Activated CD8-positive, alpha-beta memory T cell treated with anti-CD3 and anti-CD28 coated beads for 48 hours (primary cell): ENCODE data around the gene FBXO38.

Experiments
- DNase-seq, 3 experiments: peaks; one replicate each; pipeline ENCODE4 v3.0.0-alpha.2; 2020; ENCODE audit warnings: low read depth in 2 of 3, low spot score in 2 of 3

Gene FBXO38

DNA sequence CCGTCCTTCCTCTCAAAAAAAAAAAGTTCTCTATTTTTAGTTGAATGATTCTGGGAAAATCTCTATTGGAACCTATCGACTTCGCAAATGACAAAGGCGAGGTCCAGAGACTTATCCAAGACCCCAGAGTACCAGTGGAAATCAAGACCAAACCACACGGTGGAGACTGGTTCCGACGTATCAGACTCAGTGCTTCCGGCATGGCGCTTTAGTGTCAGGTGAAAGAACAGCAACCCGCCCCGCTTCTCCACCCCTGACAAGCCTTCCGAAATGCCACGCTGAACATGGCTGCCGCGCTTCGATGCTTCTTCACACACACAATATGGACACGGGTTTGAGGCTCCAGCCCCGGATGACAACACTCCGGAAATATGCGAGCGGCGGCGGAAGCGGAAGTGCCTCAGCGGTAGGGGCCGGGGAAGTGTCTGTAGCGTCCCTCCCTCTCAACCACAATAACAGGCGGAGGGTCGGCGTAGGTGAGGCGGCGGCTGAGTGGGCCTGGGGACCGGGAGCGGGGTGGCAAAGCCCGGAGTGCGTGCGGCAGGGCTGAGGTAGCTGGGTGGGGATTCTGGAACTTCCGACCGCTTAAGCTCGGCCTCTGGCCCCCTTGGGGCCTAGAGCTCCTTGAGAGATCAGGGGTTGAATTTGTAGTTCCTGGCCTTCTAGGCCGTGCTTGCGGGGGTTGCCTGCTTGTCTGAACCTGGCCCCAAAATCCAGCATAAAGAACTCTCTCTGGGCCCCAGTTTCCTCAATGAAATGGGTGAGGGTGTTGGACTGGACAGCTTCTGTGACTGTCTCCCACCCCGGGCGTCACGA, at the start of gene FBXO38:
TSS of gene FBXO38 (plus strand) at position 395 of the 816 bp plus-strand sequence. CDS start 10,819 bp downstream, outside the sequence.
- peak; percentile 80 to 91 (median 89) for DNase-seq

DNA sequence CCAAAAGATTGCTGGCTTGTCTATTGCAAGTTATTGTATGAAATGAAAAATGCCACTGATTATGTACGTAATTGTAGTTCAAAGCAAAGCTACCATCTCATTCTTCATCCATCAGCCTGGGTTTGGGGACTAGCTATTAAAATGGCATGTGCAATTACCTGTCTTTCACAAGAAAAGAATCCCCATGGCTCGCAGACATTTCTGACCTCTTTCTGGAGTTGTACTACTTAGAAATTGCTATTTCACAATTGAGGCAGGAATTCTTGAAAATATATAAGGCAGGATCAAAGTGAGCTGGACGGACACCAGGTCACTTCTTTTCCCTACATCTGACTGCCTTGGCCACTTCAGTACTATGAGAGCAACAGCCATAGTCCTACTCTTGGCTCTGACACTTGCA, 48.5 kb upstream of the FBXO38 start, which contains the start of gene SPINK9:
TSS of gene SPINK9 (plus strand) at position 301 of the 400 bp plus-strand sequence. CDS start at position 356, 55 bp downstream.
- DNase-seq, result no peak

- no peak for DNase-seq
Observed at GRCh38 chr5:148336704-148337435, 46.9 kb upstream of the FBXO38 start.

DNA sequence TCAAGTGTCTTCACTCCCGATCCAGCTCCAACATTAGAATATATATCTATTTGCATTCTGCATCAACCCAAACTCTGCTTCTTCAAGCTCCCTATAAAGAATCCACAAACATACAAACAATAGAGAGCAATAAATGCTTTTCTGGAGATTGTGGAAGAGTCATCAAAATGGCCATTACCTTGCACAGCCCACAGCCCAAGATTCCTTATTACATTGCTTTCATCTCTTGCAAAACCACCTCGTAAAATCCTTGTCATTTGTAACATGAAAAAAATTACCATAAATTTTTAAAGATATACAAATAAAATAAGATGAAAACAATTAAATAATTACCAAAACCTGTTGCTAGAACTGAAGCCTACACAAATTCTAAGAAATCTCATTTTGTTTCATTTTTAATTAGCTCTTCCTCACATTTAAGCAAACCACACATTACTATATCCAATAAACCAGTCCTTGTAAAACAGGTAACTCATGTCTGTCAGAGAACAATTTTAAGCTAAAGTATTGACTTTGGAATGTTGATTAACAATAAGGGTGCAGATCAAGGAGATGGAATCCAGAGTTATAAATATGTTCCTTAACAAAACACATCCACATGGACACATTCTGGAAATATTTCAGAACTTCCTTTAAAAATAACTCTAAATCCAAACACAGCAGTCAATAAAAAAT, 41.2 kb upstream of the FBXO38 start:
- no peak for DNase-seq

DNA sequence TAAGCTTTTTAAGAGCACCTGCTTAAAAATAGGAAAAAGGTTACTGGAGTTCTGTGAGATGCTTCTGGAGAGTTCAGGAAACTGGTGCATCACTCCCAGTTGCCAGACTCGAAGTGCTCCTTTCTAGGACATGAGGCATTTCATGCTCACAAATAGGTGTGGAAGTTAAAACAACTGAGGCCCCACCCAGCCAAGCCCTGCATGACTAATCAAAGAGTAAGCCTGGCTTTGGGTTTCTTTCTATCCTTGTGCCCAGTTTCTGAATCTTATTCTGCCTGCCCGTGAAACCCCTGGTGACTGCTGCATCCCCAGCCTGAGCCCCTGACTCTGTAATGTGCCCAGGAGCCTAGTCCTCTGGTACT, 40.7 kb upstream of the FBXO38 start:
- DNase-seq, result no peak

DNA sequence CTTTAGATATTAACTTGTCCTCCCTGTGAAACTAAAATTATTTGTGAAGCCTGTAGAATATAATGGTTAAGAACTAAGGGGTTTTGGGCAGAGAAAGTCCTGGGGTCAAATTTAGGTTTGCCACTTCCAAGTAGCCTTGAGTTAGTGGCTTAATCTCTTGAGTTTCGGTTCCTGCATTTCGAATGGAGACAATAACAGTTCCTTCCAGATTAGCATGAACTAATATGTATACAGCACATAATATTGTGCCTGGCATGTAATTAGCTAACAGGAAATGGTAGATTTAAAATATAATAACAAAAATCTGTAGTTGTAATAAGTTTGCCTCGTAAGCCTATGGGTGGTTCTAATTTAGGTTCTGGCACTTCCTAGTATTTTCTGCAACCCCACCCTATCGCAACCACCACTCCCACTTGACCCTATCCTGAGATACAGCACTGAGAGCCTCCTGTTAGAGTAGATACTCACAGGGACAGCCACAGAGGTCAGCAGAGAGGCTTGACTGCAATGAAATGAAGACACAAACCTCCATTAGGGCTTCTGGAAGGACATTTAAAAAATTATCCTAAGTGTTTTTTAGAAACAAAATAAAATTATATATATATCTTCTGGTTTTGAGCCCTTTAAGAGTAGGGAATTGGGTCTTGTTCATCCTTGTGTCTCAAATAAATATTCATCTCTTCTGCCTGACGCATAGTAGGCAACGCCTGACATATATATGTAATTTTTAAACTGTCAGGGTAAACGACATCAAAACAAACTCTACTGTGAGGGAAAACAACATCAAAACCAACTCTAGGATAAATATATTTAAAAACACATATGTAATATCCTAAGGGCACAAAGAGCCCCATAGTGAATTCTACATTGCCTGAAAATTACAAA, 39.9 kb upstream of the FBXO38 start:
- no peak for DNase-seq

GRCh38 chr5:148347706-148348105, 36.1 kb upstream of the FBXO38 start:
- DNase-seq, result no peak

GRCh38 chr5:148352696-148353095, 31.1 kb upstream of the FBXO38 start:
- no peak for DNase-seq

DNA sequence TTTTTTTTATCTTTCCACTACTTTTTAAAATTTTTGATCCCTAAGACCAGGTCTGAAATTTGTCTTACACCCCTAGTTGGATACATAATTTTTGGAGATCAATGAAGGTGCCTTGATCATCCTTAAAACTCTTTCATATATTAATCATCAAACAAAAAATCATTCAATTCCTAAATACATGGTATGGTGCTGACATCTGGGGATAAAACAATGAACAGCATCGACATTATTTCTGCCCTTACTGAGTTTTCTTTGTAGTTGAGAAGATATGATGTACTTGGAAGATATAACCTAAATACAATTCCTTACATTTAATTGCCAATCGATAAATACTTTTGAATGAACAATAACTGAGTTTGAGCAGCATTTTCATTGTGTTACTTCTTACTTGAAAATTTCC, 30.1 kb upstream of the FBXO38 start:
- no peak for DNase-seq

- no peak for DNase-seq
Observed at GRCh38 chr5:148364343-148364742, 19.4 kb upstream of the FBXO38 start.

GRCh38 chr5:148368299-148368698, 15.5 kb upstream of the FBXO38 start:
- DNase-seq, result no peak

GRCh38 chr5:148372166-148372725, 11.5 kb upstream of the FBXO38 start:
- DNase-seq, result no peak

GRCh38 chr5:148372893-148373292, 10.9 kb upstream of the FBXO38 start:
- DNase-seq, result no peak

DNA sequence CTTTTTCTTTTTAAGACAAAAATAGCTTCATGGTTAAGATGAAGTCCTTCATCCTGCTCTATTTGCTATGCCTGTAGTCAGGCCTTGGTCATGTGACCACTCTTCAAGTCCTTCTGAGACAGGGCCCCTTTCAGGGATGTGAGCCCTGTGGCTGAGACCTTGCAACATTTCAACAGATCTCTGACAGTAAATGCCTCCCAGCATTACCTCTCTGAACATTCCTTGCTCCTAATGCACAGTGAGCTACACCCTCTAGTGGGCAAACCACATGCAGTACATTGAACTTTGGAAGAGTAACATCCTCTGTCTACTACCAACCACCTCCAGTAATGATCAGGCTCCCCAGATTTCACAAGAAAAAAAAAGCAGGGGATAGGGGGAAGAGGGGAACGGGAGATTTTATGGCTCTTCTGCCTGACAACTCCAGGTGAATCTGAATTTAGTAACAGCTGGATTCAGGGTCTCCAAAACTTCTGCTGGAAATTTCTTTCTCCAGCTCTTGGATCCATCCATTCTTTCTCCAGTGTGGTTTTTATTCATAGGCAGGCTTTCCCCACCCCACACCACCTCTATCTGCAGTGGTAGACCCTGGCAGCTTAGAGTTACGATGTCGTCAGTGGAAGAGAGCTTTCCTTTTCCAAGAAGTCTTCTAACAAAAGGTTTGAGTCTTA, 8.9 kb upstream of the FBXO38 start:
- no peak for DNase-seq

DNA sequence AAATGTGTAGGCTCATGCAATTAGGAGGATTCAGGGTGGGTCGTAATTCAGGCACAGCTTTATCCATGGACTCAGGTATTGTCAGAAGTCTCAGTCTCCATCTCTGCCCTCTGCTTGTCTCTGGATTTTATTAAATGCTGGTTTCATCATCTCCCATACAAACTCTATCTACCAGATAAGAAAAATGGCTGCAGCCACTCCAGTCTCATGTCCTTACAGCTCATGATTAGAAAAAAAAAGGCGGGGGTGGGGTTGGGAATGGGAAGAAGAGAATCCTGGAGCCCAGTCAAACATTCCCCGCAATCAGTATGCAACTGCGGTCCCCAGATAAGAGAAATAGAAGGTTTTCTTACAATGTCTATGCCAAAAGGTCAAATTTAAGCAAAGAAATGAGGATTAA, 7.6 kb upstream of the FBXO38 start:
- no peak for DNase-seq

DNA sequence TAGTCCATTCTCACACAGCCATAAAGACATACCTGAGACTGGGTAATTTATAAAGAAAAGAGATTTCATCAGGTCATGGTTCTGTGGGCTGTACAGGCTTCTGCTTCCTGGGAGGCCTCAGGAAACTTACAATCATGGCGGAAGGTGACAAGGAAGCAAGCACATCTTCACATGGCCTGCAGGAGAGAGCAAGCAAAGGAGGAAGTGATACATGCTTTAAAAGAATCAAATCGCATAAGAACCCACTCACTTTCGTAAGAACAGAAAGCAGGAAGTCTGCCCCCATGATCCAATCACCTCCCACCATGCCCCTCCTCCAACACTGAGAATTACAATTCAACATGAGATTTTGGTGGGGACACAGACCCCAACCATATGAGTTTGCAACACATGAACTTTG, 5.1 kb upstream of the FBXO38 start:
- no peak for DNase-seq

GRCh38 chr5:148379340-148379739, 4.4 kb upstream of the FBXO38 start:
- DNase-seq, result no peak

GRCh38 chr5:148381906-148382305, 1.9 kb upstream of the FBXO38 start:
- DNase-seq, result no peak

- no peak for DNase-seq
Observed at GRCh38 chr5:148382961-148383360, 797 bp upstream of the FBXO38 start.

DNA sequence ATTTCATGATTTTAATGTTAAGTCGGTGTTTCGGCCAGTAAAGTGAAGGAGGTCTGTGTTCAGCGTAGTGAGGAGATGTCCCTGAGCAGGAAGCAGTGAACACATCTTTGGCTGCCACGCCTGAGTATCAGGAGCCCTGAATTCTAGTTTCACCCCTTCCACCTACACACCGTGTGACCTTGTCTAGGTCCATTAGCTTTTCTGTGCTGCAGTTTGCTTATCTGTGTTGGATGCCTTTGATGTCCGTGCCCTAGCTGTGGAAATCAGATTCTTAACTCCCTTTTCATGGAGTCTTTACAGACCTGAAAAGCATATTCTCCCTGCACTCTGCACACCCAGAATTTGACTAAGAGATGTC, 601 bp downstream of the FBXO38 start:
- peak in 1 of 3 experiments; percentile 2 for DNase-seq
